HepG2 (cell line): ENCODE measurements around the gene LIMA1. TPM values are rescaled to one million over a fixed set of nuclear protein-coding genes. Genes with fewer than 3 reads are reported as not detected.

Experiments
- CREB3 ChIP-seq: sonication (generic); formaldehyde crosslinking; IDR thresholded peaks from 2 replicates; pipeline ENCODE4 v1.5.0; 2020; ENCODE audit warnings: missing genetic modification reagents
- GPN1 ChIP-seq: sonication (generic); formaldehyde crosslinking; IDR thresholded peaks from 2 replicates; pipeline ENCODE4 v1.5.1; 2020; ENCODE audit warnings: missing genetic modification reagents, borderline replicate concordance
- KDM6A ChIP-seq: IDR thresholded peaks from 2 replicates; pipeline ENCODE4 v1.6.1; 2016; ENCODE audit warnings: low read depth
- PHF5A ChIP-seq: IDR thresholded peaks from one replicate; pipeline ENCODE4 v1.6.1; 2018; ENCODE audit warnings: low read depth, missing genetic modification reagents; ENCODE audit not compliant: unreplicated experiment
- RNF219 ChIP-seq: sonication (generic); formaldehyde crosslinking; IDR thresholded peaks from 2 replicates; pipeline ENCODE4 v1.5.0; 2020; ENCODE audit warnings: mild to moderate bottlenecking, missing genetic modification reagents
- ZFP41 ChIP-seq: sonication (generic); formaldehyde crosslinking; IDR thresholded peaks from 2 replicates; pipeline ENCODE4 v1.4.0; 2020; ENCODE audit warnings: mild to moderate bottlenecking, missing genetic modification reagents, borderline replicate concordance
- ZFP90 ChIP-seq: sonication (generic); formaldehyde crosslinking; IDR thresholded peaks from 2 replicates; pipeline ENCODE4 v1.8.0; 2022; ENCODE audit warnings: missing genetic modification reagents, mild to moderate bottlenecking, inconsistent platforms, borderline replicate concordance
- ZNF432 ChIP-seq: sonication (generic); formaldehyde crosslinking; IDR thresholded peaks from 2 replicates; pipeline ENCODE4 v1.5.0; 2020; ENCODE audit warnings: missing genetic modification reagents, mild to moderate bottlenecking, borderline replicate concordance
- ZSCAN29 ChIP-seq: sonication (generic); formaldehyde crosslinking; conservative IDR thresholded peaks from 2 replicates; pipeline ENCODE4 v1.4.0; 2020; ENCODE audit warnings: mild to moderate bottlenecking, missing genetic modification reagents
- polyA plus RNA-seq, 8 experiments: library from polyadenylated mRNA; depleted of rRNA in 3 of 8; stranded (reverse) in 7 of 8; unstranded in 1 of 8; fragments of >200 nt; fragmentation: Illumina TruSeq in 4 of 8; extraction: Trizol in 4 of 8; gene quantifications; 2 replicates each; pipeline versions ENCODE4 v1.2.1 to v1.2.3, GENCODE V29; 2011 to 2016; ENCODE audit warnings: low read depth in 4 of 8, missing spikeins in 1 of 8, mixed read lengths in 1 of 8; ENCODE audit not compliant: insufficient read depth in 1 of 8
- total RNA-seq, 5 experiments: library from RNA; depleted of rRNA; stranded (reverse); fragments of >200 nt; fragmentation: Illumina TruSeq; extraction: Trizol; gene quantifications; 2 replicates each; pipeline ENCODE4 v1.2.3, GENCODE V29; 2016; ENCODE audit warnings: low read depth in 1 of 5
- TF ChIP-seq, protein P1 (sequence below): sonication (generic); formaldehyde crosslinking; IDR thresholded peaks from 2 replicates; pipeline ENCODE4 v1.8.1; 2023; ENCODE audit warnings: missing genetic modification reagents, inconsistent platforms, borderline replicate concordance
- TF ChIP-seq, protein P2 (sequence below): sonication (generic); formaldehyde crosslinking; IDR thresholded peaks from 2 replicates; pipeline ENCODE4 v1.4.0; 2020; ENCODE audit warnings: missing genetic modification reagents
- TF ChIP-seq, protein P3 (sequence below): sonication (generic); formaldehyde crosslinking; IDR thresholded peaks from 2 replicates; pipeline ENCODE4 v1.4.0; 2020; ENCODE audit warnings: missing genetic modification reagents, borderline replicate concordance
- TF ChIP-seq, protein P4 (sequence below): sonication (generic); formaldehyde crosslinking; IDR thresholded peaks from 2 replicates; pipeline ENCODE4 v1.8.0; 2022; ENCODE audit warnings: mild to moderate bottlenecking, missing genetic modification reagents; ENCODE audit not compliant: insufficient replicate concordance

Gene LIMA1
- total and polyA plus RNA-seq, 2 of the 13 experiments (the other 11 are each of a cell fraction or from before 2014, with no cell fraction given): 13.0 to 19.8 TPM

DNA sequence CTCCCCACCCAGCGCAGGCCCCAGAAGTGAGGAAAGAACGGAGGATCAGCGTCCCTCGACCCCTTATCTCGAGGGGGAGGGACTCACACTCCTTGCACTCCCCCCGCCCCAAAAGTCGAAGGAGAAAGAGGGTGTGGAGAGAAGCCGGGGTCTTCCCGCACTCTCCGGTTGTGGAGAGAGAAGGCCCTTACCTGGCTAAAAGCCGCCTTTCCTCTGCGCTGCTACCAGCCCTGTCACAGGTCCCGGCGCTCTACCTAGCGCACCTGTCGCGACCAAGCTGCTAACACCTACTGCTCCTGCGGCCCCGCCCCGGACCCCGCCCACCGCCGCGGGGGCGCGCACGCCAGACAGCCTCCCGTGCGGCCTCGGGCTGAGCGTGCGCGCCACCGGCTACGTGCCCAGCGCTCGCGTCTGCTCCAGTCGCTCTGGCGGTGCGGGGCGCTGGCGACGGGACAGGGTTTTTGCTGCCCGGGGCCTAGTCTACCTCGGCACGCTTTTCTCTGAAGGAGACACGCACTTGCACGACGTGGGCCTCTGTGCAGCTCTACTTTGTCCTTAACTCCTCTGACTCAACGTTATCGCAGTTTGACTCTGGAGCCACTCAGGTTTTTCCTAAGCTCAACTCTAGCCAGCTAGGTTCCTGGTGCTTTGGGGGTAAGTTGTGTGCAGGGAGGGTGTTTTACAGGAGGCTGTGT lies at the start of gene LIMA1 (continued):
- TF ChIP-seq, protein P1, sequence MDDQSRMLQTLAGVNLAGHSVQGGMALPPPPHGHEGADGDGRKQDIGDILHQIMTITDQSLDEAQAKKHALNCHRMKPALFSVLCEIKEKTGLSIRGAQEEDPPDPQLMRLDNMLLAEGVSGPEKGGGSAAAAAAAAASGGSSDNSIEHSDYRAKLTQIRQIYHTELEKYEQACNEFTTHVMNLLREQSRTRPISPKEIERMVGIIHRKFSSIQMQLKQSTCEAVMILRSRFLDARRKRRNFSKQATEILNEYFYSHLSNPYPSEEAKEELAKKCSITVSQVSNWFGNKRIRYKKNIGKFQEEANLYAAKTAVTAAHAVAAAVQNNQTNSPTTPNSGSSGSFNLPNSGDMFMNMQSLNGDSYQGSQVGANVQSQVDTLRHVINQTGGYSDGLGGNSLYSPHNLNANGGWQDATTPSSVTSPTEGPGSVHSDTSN: no peak
- TF ChIP-seq, protein P2, sequence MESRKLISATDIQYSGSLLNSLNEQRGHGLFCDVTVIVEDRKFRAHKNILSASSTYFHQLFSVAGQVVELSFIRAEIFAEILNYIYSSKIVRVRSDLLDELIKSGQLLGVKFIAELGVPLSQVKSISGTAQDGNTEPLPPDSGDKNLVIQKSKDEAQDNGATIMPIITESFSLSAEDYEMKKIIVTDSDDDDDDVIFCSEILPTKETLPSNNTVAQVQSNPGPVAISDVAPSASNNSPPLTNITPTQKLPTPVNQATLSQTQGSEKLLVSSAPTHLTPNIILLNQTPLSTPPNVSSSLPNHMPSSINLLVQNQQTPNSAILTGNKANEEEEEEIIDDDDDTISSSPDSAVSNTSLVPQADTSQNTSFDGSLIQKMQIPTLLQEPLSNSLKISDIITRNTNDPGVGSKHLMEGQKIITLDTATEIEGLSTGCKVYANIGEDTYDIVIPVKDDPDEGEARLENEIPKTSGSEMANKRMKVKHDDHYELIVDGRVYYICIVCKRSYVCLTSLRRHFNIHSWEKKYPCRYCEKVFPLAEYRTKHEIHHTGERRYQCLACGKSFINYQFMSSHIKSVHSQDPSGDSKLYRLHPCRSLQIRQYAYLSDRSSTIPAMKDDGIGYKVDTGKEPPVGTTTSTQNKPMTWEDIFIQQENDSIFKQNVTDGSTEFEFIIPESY: no peak
- TF ChIP-seq GPN1 (CRISPR knock-in tag) (no peak), ZFP90 (0 out of 2 replicates have a peak, but pooled peaks have one; percentile 67), ZSCAN29 (CRISPR knock-in tag) (no peak), PHF5A (CRISPR knock-in tag) (peak; percentile 44), KDM6A (CRISPR knock-in tag) (no peak), ZNF432 (CRISPR knock-in tag) (no peak), RNF219 (CRISPR knock-in tag) (no peak), ZFP41 (no peak), CREB3 (CRISPR knock-in tag) (no peak)
- TF ChIP-seq, protein P3, sequence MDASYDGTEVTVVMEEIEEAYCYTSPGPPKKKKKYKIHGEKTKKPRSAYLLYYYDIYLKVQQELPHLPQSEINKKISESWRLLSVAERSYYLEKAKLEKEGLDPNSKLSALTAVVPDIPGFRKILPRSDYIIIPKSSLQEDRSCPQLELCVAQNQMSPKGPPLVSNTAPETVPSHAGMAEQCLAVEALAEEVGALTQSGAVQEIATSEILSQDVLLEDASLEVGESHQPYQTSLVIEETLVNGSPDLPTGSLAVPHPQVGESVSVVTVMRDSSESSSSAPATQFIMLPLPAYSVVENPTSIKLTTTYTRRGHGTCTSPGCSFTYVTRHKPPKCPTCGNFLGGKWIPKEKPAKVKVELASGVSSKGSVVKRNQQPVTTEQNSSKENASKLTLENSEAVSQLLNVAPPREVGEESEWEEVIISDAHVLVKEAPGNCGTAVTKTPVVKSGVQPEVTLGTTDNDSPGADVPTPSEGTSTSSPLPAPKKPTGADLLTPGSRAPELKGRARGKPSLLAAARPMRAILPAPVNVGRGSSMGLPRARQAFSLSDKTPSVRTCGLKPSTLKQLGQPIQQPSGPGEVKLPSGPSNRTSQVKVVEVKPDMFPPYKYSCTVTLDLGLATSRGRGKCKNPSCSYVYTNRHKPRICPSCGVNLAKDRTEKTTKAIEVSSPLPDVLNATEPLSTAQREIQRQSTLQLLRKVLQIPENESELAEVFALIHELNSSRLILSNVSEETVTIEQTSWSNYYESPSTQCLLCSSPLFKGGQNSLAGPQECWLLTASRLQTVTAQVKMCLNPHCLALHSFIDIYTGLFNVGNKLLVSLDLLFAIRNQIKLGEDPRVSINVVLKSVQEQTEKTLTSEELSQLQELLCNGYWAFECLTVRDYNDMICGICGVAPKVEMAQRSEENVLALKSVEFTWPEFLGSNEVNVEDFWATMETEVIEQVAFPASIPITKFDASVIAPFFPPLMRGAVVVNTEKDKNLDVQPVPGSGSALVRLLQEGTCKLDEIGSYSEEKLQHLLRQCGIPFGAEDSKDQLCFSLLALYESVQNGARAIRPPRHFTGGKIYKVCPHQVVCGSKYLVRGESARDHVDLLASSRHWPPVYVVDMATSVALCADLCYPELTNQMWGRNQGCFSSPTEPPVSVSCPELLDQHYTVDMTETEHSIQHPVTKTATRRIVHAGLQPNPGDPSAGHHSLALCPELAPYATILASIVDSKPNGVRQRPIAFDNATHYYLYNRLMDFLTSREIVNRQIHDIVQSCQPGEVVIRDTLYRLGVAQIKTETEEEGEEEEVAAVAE: no peak; the same call in 1 of the 2 replicates
- TF ChIP-seq, protein P4, sequence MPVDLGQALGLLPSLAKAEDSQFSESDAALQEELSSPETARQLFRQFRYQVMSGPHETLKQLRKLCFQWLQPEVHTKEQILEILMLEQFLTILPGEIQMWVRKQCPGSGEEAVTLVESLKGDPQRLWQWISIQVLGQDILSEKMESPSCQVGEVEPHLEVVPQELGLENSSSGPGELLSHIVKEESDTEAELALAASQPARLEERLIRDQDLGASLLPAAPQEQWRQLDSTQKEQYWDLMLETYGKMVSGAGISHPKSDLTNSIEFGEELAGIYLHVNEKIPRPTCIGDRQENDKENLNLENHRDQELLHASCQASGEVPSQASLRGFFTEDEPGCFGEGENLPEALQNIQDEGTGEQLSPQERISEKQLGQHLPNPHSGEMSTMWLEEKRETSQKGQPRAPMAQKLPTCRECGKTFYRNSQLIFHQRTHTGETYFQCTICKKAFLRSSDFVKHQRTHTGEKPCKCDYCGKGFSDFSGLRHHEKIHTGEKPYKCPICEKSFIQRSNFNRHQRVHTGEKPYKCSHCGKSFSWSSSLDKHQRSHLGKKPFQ: peak; percentile 72
